Common myeloid progenitor, CD34-positive (primary cell): ENCODE data around the gene MAPK10.

Experiments used
- CTCF ChIA-PET: fragments of 350-600 bp; sonication (Branson Sonifier 250); formaldehyde crosslinking; loops from one replicate; lab custom pipeline; 2021; ENCODE audit warnings: antibody characterized with exemption; lab: Charles Lee
- POLR2A ChIA-PET: fragments of 350-600 bp; sonication (Branson Sonifier 250); formaldehyde crosslinking; loops from one replicate; lab custom pipeline; 2021; ENCODE audit warnings: antibody characterized with exemption; lab: Charles Lee
- DNase-seq, 3 donors: peaks; one replicate each; pipeline versions ENCODE4 v3.0.0 to v3.0.0-alpha.2; 2013
- H3K27ac ChIP-seq, 2 experiments: 1 replicate in 1 of 2; 2 replicates in 1 of 2; pipeline ENCODE4 v1.7.0; 2013; ENCODE audit warnings: inconsistent platforms in 2 of 2, low read length in 2 of 2, mild to moderate bottlenecking in 2 of 2, low read depth in 1 of 2, moderate library complexity in 1 of 2; ENCODE audit not compliant: severe bottlenecking in 2 of 2, insufficient read depth in 1 of 2, poor library complexity in 1 of 2
- H3K27me3 ChIP-seq, 5 experiments: replicated peaks in 2 of 5; 1 replicate in 3 of 5; 2 replicates in 2 of 5; pipeline versions ENCODE4 v1.6.1 to v1.7.0; 2013; ENCODE audit warnings: low read length in 4 of 5, mild to moderate bottlenecking in 2 of 5, moderate library complexity in 2 of 5, inconsistent platforms in 1 of 5; ENCODE audit not compliant: insufficient read depth in 5 of 5, control insufficient read depth in 4 of 5
- H3K36me3 ChIP-seq, 4 experiments: 1 replicate in 2 of 4; 2 replicates in 2 of 4; pipeline versions ENCODE4 v1.6.1 to v1.7.0; 2013; ENCODE audit warnings: low read length in 3 of 4, control low read depth in 1 of 4, mild to moderate bottlenecking in 1 of 4; ENCODE audit not compliant: control insufficient read depth in 4 of 4, insufficient read depth in 4 of 4
- H3K4me1 ChIP-seq, 4 experiments: 1 replicate in 3 of 4; 2 replicates in 1 of 4; pipeline versions ENCODE4 v1.6.1 to v1.7.1; 2013; ENCODE audit warnings: low read length in 3 of 4, mild to moderate bottlenecking in 3 of 4, control low read depth in 1 of 4, inconsistent platforms in 1 of 4, moderate library complexity in 1 of 4; ENCODE audit not compliant: control insufficient read depth in 4 of 4, insufficient read depth in 4 of 4; ENCODE audit errors: control extremely low read depth in 1 of 4
- H3K4me3 ChIP-seq, 7 experiments: 1 replicate in 4 of 7; 2 replicates in 3 of 7; pipeline versions ENCODE4 v1.5.1 to v1.7.0; 2013; ENCODE audit warnings: mild to moderate bottlenecking in 7 of 7, low read length in 6 of 7, moderate library complexity in 6 of 7, inconsistent platforms in 2 of 7, low read depth in 2 of 7, control low read depth in 1 of 7; ENCODE audit not compliant: insufficient read depth in 4 of 7, control insufficient read depth in 1 of 7; ENCODE audit errors: extremely low read depth in 1 of 7
- H3K9me3 ChIP-seq, 5 experiments: 1 replicate in 4 of 5; 2 replicates in 1 of 5; pipeline versions ENCODE4 v1.6.1 to v1.7.1; 2013; ENCODE audit warnings: low read length in 4 of 5, mild to moderate bottlenecking in 2 of 5, inconsistent platforms in 1 of 5, low read depth in 1 of 5, moderate library complexity in 1 of 5; ENCODE audit not compliant: control insufficient read depth in 4 of 5, insufficient read depth in 2 of 5; ENCODE audit errors: control extremely low read depth in 1 of 5
- WGBS: methylation state at CpG from one replicate; pipeline ENCODE4 v1.1.5; 2013; ENCODE audit not compliant: insufficient coverage; 5-methylcytosine and 5-hydroxymethylcytosine counted together

Gene MAPK10

DNA sequence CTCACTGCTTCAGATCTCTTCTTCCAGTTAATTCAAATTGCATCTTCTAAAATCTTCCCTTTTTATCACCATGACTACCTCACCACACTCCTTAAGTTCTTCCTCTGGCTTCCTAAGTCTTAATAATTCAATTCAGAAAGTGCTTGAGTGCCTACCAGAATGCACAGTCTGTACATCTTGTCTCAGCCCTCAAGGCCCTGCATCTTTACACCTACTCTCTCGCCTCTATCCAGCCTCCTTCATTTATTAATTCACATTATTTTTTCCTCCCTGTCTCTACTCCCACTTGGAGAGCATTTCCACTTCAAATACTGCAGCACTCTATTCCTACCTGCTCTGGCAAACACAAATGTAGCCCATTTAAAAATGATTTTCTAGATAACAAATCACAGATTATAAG lies 90.5 kb downstream of the MAPK10 start:
- H3K9me3 ChIP-seq, result peaks cover 0 to 2% (median 0%) of the 10 kb centered on the region in 5 experiments
- ChIA-PET POLR2A (no interaction called here), CTCF (no interaction called here)
- no peaks in the 10 kb centered on the region for H3K27me3 ChIP-seq
- no peaks in the 10 kb centered on the region for H3K36me3 ChIP-seq
- no peak overlapping the region for H3K4me3 ChIP-seq
- no peaks in the 10 kb centered on the region for H3K4me1 ChIP-seq
- WGBS, result 100% methylated on average over 1 of the region's 1 CpG
- DNase-seq, result no peak
- no peak overlapping the region for H3K27ac ChIP-seq

GRCh38 chr4:86264241-86264640 lies 95.6 kb downstream of the MAPK10 start:
- Histone ChIP-seq H3K27me3 (no peaks in the 10 kb centered on the region), H3K4me3 (no peak overlapping the region), H3K9me3 (no peaks in the 10 kb centered on the region), H3K36me3 (no peaks in the 10 kb centered on the region), H3K4me1 (no peaks in the 10 kb centered on the region), H3K27ac (no peak overlapping the region)
- no peak for DNase-seq
- ChIA-PET POLR2A (no interaction called here), CTCF (no interaction called here)

DNA sequence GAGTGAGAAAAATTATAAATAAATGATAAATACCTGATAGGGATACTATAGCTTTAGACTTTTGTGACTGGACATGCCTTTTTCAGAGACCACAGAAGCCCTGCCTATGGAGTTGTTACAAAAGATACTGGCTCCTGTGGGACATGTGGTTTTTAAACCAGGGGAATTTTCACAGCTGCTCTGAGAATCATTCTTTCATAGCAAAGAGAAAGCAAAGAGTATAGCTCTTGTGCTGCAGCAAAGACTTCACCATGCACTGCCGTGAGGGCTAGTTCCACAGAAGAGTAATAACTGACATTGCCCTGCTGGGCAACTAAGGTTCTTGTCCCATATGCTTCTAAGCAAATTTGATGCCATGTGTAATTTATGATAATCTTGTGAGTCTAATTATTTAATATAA lies 98.2 kb downstream of the MAPK10 start:
- no peak overlapping the region for H3K4me3 ChIP-seq
- no peaks in the 10 kb centered on the region for H3K9me3 ChIP-seq
- H3K27ac ChIP-seq, result no peak overlapping the region
- no peak for DNase-seq
- POLR2A ChIA-PET, result no interaction called here
- no peaks in the 10 kb centered on the region for H3K4me1 ChIP-seq
- H3K36me3 ChIP-seq, result no peaks in the 10 kb centered on the region
- CTCF ChIA-PET, result no interaction called here
- no peaks in the 10 kb centered on the region for H3K27me3 ChIP-seq
- WGBS, result 100% methylated on average over 1 of the region's 1 CpG

DNA sequence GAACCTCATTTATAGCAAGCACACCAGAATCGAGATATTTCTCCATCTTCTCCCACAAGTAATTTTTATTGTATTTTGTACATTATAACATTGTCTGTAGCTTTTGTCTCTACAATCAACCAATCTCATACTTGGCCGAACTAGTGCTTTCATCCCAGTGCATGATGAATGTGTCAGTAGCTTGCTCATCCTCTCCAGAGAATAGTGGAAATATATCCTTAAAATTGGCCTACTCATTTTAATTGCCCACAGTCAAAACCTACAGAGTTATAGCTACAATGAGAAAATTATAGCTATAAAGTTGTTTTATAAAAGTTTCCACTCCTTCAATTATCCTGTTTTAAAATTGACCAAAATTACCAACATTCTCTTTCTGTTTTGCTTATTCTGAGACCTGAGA lies 103.8 kb downstream of the MAPK10 start:
- H3K36me3 ChIP-seq, result no peaks in the 10 kb centered on the region
- H3K27ac ChIP-seq, result no peak overlapping the region
- H3K4me1 ChIP-seq, result no peaks in the 10 kb centered on the region
- H3K27me3 ChIP-seq, result no peaks in the 10 kb centered on the region
- DNase-seq, result no peak
- POLR2A ChIA-PET, result no interaction called here
- no peak overlapping the region for H3K4me3 ChIP-seq
- no CpG with 5 or more reads among the region's 2 CpGs for WGBS
- CTCF ChIA-PET, result interaction anchor here (1.3 kb wide), 1 partner anchor 16 kb away, joined by 3 read pairs; no protein-coding TSS in a partner anchor
- H3K9me3 ChIP-seq, result peaks cover 0 to 2% (median 0%) of the 10 kb centered on the region in 5 experiments

DNA sequence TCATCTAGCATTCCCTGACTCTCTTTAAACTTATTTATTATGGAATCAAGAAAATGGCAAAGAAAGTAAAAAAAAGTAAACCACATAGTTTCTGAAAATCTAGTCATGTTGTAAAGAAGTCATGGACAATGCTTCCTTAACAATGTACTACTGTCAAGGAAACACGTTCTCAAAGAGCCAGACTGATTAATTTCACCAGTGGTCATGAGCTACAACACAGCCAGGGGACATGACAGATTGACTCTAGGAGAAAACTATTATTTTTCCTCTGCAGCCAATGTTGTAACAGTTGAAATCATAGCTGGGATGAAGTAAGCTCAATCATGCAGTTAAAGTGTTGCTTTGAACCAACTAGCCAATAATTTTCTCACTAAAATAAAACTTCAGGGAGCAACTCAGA lies 109.2 kb downstream of the MAPK10 start:
- ChIA-PET CTCF (no interaction called here), POLR2A (no interaction called here)
- no peak overlapping the region for H3K4me3 ChIP-seq
- no peak overlapping the region for H3K27ac ChIP-seq
- DNase-seq, result no peak
- 67% methylated on average over 1 of the region's 1 CpG for WGBS
- H3K4me1 ChIP-seq, result no peaks in the 10 kb centered on the region
- no peaks in the 10 kb centered on the region for H3K36me3 ChIP-seq
- peaks cover 0 to 2% (median 0%) of the 10 kb centered on the region in 5 experiments for H3K9me3 ChIP-seq
- no peaks in the 10 kb centered on the region for H3K27me3 ChIP-seq

- POLR2A ChIA-PET, result no interaction called here
- Histone ChIP-seq H3K27me3 (no peaks in the 10 kb centered on the region), H3K36me3 (no peaks in the 10 kb centered on the region), H3K4me3 (no peak overlapping the region), H3K9me3 (no peaks in the 10 kb centered on the region), H3K4me1 (no peaks in the 10 kb centered on the region), H3K27ac (no peak overlapping the region)
- WGBS, result 83% methylated on average over 1 of the region's 1 CpG
- CTCF ChIA-PET, result no interaction called here
- no peak for DNase-seq
These were observed 109.8 kb downstream of the MAPK10 start for GRCh38 chr4:86250006-86250405.

DNA sequence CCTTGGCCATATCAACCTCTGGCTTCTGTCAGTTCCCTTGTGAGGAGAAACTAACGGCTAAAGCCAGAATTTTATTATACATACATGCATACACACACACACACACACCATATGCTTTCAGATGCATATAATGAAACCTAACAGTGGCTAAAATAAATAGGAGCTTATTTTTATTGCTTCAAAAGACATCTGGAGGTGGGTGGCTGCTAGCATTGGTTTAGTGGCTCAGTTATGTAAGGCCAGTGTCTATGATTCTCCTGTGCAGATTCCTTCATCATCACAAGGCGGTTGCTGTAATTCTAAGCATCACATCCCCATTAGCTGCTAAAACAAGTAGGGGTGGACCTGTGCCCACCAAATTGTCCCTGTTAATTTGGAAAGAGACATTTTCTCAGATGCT lies 110.8 kb downstream of the MAPK10 start:
- Histone ChIP-seq H3K27ac (no peak overlapping the region), H3K4me1 (no peaks in the 10 kb centered on the region), H3K27me3 (no peaks in the 10 kb centered on the region), H3K9me3 (no peaks in the 10 kb centered on the region), H3K36me3 (no peaks in the 10 kb centered on the region), H3K4me3 (no peak overlapping the region)
- WGBS, result no CpG with 5 or more reads among the region's 2 CpGs
- ChIA-PET POLR2A (no interaction called here), CTCF (no interaction called here)
- no peak for DNase-seq
